Kidney epithelial cell (primary cell): ENCODE results near the gene QRFP. TPM values are rescaled to one million over a fixed set of nuclear protein-coding genes. Genes with fewer than 3 reads are reported as not detected.

Experiments used
- DNase-seq: peaks from one replicate; pipeline ENCODE4 v3.0.0-alpha.2; 2010; ENCODE audit warnings: low read depth
- H3K27me3 ChIP-seq: 2 replicates; pipeline ENCODE4 v1.6.0; 2011; ENCODE audit warnings: low read length; ENCODE audit not compliant: control insufficient read depth, insufficient read depth
- H3K36me3 ChIP-seq: 2 replicates; pipeline ENCODE4 v1.5.1; 2011; ENCODE audit warnings: low read length; ENCODE audit not compliant: control insufficient read depth, insufficient read depth
- H3K4me3 ChIP-seq: 2 replicates; pipeline ENCODE4 v1.5.1; 2011; ENCODE audit warnings: low read depth, mild to moderate bottlenecking, control low read depth, low read length
- total RNA-seq: library from RNA; depleted of rRNA; stranded (reverse); fragments of >200 nt; gene quantifications from 2 replicates; pipeline ENCODE4 v1.2.3, GENCODE V29; 2015
- TF ChIP-seq, protein P1 (sequence below): IDR thresholded peaks from 2 replicates; pipeline ENCODE4 v1.5.1; 2011; ENCODE audit warnings: mild to moderate bottlenecking, moderate library complexity, low read length, control low read depth, inconsistent platforms; ENCODE audit not compliant: insufficient read depth, poor library complexity, severe bottlenecking

QRFP gene
- total RNA-seq, 1 donor from 2014 or later, result not detected

DNA sequence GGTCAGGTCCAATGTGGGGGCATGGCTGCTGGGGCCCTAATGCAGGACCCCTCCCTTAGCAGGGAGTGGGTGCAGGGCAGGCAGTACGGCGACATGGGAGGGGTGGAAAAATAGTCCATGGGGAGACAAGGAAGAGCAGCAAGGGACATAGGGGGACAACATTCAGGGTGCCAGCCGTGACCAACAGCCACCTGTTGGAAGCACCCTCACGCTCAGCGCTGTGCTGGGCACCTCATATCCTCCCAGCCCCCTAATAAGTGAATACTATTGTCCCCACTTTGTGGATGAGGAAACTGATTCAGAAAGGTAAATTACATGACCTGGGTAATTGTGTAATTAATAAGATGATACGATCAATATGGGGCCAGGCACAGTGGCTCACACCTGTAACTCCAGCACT is 45.5 kb upstream of the QRFP start:
- H3K4me3 ChIP-seq, result no peak overlapping the region
- TF ChIP-seq, protein P1, sequence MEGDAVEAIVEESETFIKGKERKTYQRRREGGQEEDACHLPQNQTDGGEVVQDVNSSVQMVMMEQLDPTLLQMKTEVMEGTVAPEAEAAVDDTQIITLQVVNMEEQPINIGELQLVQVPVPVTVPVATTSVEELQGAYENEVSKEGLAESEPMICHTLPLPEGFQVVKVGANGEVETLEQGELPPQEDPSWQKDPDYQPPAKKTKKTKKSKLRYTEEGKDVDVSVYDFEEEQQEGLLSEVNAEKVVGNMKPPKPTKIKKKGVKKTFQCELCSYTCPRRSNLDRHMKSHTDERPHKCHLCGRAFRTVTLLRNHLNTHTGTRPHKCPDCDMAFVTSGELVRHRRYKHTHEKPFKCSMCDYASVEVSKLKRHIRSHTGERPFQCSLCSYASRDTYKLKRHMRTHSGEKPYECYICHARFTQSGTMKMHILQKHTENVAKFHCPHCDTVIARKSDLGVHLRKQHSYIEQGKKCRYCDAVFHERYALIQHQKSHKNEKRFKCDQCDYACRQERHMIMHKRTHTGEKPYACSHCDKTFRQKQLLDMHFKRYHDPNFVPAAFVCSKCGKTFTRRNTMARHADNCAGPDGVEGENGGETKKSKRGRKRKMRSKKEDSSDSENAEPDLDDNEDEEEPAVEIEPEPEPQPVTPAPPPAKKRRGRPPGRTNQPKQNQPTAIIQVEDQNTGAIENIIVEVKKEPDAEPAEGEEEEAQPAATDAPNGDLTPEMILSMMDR, result no peak
- H3K27me3 ChIP-seq, result peaks cover 44% of the 10 kb centered on the region
- DNase-seq, result no peak
- H3K36me3 ChIP-seq, result no peaks in the 10 kb centered on the region

- H3K36me3 ChIP-seq, result no peaks in the 10 kb centered on the region
- peaks cover 44% of the 10 kb centered on the region for H3K27me3 ChIP-seq
- DNase-seq, result no peak
- H3K4me3 ChIP-seq, result no peak overlapping the region
- TF ChIP-seq, protein P1, result peak; percentile 93
Observed at GRCh38 chr9:130940693-130941576, 44.3 kb upstream of the QRFP start.

DNA sequence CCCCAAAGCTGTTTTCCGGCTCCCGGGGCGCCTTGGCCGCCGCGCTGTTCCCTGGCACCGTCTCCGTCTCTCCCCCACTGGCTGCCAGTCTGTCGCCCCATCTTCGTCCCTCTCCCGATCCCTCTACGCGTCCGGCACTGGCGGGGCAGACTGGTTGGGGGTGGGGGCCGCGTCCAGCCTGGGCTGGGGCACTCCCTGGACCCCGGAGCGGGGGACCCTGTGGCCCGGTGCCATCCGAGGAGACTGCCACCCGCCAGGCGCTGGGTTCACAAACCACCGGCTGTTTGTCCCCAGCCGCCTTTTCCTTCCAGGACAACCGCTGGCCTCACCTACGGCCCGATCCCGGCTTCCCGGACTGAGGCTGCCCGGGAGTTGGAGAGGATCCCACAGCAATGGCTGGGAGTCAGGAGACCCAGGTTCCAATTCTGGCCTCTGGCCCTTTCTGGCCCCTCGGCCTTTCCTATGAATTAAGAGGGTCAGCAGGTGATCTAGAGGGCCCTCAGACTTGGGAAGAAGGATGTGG is 43.5 kb upstream of the QRFP start:
- H3K4me3 ChIP-seq, result no peak overlapping the region
- TF ChIP-seq, protein P1, result no peak
- H3K27me3 ChIP-seq, result peaks cover 44% of the 10 kb centered on the region
- no peak for DNase-seq
- H3K36me3 ChIP-seq, result no peaks in the 10 kb centered on the region

- TF ChIP-seq, protein P1, result no peak
- Histone ChIP-seq H3K36me3 (no peaks in the 10 kb centered on the region), H3K4me3 (peak overlapping the region; percentile 41), H3K27me3 (peaks cover 44% of the 10 kb centered on the region)
- DNase-seq, result no peak
Observed at GRCh38 chr9:130939405-130940026, 42.9 kb upstream of the QRFP start.

GRCh38 chr9:130938652-130939404 is 42.2 kb upstream of the QRFP start, which contains the start of gene FIBCD1:
TSS of gene FIBCD1 (minus strand) at chr9:130939247. CDS start at chr9:130938607, 640 bp downstream.
- Histone ChIP-seq H3K4me3 (peak within 1 kb of the TSS; percentile 41), H3K27me3 (peaks cover 42% of the 10 kb centered on the region), H3K36me3 (no peaks in the 10 kb centered on the region)
- no peak for DNase-seq
- TF ChIP-seq, protein P1, result no peak
